ENCODE measurements around the gene FIGNL1. TPM values are rescaled to one million over a fixed set of nuclear protein-coding genes. Genes with fewer than 3 reads are reported as not detected.
A peak's percentile ranks its signal among the peaks of the same experiment; 100 is the strongest.

FIGNL1 gene, protein sequence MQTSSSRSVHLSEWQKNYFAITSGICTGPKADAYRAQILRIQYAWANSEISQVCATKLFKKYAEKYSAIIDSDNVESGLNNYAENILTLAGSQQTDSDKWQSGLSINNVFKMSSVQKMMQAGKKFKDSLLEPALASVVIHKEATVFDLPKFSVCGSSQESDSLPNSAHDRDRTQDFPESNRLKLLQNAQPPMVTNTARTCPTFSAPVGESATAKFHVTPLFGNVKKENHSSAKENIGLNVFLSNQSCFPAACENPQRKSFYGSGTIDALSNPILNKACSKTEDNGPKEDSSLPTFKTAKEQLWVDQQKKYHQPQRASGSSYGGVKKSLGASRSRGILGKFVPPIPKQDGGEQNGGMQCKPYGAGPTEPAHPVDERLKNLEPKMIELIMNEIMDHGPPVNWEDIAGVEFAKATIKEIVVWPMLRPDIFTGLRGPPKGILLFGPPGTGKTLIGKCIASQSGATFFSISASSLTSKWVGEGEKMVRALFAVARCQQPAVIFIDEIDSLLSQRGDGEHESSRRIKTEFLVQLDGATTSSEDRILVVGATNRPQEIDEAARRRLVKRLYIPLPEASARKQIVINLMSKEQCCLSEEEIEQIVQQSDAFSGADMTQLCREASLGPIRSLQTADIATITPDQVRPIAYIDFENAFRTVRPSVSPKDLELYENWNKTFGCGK
- total RNA-seq (ENCODE audit: low replicate concordance) = 45.0 and 69.0 TPM in 2 replicates

DNA sequence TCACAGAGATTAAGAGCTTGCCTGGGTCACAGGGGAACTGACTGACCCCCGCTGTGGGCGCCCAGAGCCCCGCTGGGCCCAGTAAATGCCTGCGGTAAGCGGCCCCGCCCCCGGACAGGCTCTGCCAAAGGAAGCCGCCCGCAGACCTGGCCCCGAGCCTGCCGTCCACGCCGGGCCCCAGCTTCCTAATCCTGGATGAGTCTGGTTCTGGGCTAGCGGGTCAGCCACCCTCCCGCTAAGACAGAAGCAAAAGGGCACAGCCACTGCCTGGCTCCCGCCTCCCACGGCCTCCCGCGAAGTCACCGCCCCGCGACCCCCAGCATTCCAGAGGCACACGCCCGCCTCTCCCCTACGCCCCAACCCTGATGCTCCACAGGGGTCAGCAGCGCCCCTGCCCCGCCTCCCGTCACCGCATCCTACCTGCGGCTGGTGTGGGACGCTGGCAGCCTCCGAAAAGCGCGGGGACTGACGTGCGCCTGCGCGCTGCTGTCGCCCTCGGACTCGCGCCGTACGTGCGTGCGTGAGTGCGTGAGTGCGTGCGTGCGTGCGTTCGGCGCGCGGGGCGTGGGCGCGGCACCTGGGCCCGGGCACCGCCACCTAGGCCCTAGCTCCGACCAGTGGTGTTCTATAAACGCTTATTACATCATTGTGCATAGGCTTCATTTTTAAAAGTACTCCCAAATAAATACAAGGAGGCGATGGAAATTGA lies at the start of gene FIGNL1:
FIGNL1 (minus strand) TSS at position 470 of the 709 bp plus-strand sequence. CDS start 3,063 bp downstream, outside the sequence.
- H3K36me3 Mint-ChIP-seq = peaks cover 12% of the 10 kb centered on the region
- H3K4me2 ChIP-seq = peak within 1 kb of the TSS; percentile 67
- H2AFZ ChIP-seq (replicated peaks) = peak within 1 kb of the TSS; percentile 58
- no peaks in the 10 kb centered on the region for H3K9me3 ChIP-seq (ENCODE audit: low read depth)
- peaks cover 24% of the 10 kb centered on the region for H3F3A ChIP-seq (ENCODE audit: low read depth)
- H3K4me1 Mint-ChIP-seq = peaks cover 8% of the 10 kb centered on the region
- peaks cover 10% of the 10 kb centered on the region for H3K79me2 ChIP-seq (ENCODE audit: low read depth)
- H3K27ac Mint-ChIP-seq = no peak within 1 kb of the TSS
- DNase-seq (ENCODE audit: low spot score) = peak; percentile 77
- H3K4me1 ChIP-seq = peaks cover 11% of the 10 kb centered on the region
- no peaks in the 10 kb centered on the region for H3K27me3 Mint-ChIP-seq (ENCODE audit: insufficient read depth, low read depth)
- H3K4me3 Mint-ChIP-seq = peak within 1 kb of the TSS; percentile 87
- no peaks in the 10 kb centered on the region for H3K9me3 Mint-ChIP-seq
- H3K36me3 ChIP-seq = no peaks in the 10 kb centered on the region
- peaks cover 4% of the 10 kb centered on the region for H4K20me1 ChIP-seq (ENCODE audit: low read depth)
- H3K4me3 ChIP-seq = peak within 1 kb of the TSS; percentile 50
- no peak within 1 kb of the TSS for H3K27ac ChIP-seq
- H3K9ac ChIP-seq = no peak within 1 kb of the TSS
- H3K27me3 ChIP-seq = no peaks in the 10 kb centered on the region
- peak; percentile 17 for TF ChIP-seq EZH2phosphoT487 (IDR thresholded peaks at IDR 0.05)
- TF ChIP-seq, protein P1, sequence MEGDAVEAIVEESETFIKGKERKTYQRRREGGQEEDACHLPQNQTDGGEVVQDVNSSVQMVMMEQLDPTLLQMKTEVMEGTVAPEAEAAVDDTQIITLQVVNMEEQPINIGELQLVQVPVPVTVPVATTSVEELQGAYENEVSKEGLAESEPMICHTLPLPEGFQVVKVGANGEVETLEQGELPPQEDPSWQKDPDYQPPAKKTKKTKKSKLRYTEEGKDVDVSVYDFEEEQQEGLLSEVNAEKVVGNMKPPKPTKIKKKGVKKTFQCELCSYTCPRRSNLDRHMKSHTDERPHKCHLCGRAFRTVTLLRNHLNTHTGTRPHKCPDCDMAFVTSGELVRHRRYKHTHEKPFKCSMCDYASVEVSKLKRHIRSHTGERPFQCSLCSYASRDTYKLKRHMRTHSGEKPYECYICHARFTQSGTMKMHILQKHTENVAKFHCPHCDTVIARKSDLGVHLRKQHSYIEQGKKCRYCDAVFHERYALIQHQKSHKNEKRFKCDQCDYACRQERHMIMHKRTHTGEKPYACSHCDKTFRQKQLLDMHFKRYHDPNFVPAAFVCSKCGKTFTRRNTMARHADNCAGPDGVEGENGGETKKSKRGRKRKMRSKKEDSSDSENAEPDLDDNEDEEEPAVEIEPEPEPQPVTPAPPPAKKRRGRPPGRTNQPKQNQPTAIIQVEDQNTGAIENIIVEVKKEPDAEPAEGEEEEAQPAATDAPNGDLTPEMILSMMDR (IDR thresholded peaks at IDR 0.05) = no peak

- H3K4me1 ChIP-seq = no peaks in the 10 kb centered on the region
- H3K4me3 ChIP-seq = no peak overlapping the region
- H3K4me3 Mint-ChIP-seq = no peak overlapping the region
- H3K9me3 Mint-ChIP-seq = peaks cover 3% of the 10 kb centered on the region
- no peak overlapping the region for H3K27ac Mint-ChIP-seq
- no peak overlapping the region for H3K4me2 ChIP-seq
- TF ChIP-seq EZH2phosphoT487 (IDR thresholded peaks at IDR 0.05) = no peak
- no peak for TF ChIP-seq EZH2 (IDR thresholded peaks at IDR 0.05)
- TF ChIP-seq, protein P1 (IDR thresholded peaks at IDR 0.05) = no peak
- no peaks in the 10 kb centered on the region for H4K20me1 ChIP-seq (ENCODE audit: low read depth)
- no peaks in the 10 kb centered on the region for H3K36me3 Mint-ChIP-seq
- H2AFZ ChIP-seq (replicated peaks) = no peak overlapping the region
- DNase-seq (ENCODE audit: low spot score) = no peak
- peaks cover 3% of the 10 kb centered on the region for H3K4me1 Mint-ChIP-seq
- H3K79me2 ChIP-seq (ENCODE audit: low read depth) = no peaks in the 10 kb centered on the region
- no peaks in the 10 kb centered on the region for H3K9me3 ChIP-seq (ENCODE audit: low read depth)
- no peak overlapping the region for H3K27ac ChIP-seq
- peaks cover 6% of the 10 kb centered on the region for H3K27me3 Mint-ChIP-seq (ENCODE audit: insufficient read depth, low read depth)
- H3K27me3 ChIP-seq = no peaks in the 10 kb centered on the region
- H3F3A ChIP-seq (ENCODE audit: low read depth) = no peaks in the 10 kb centered on the region
- H3K9ac ChIP-seq = no peak overlapping the region
- no peaks in the 10 kb centered on the region for H3K36me3 ChIP-seq
Measured at GRCh38 chr7:50499092-50499491, 48.9 kb upstream of the FIGNL1 start.

DNA sequence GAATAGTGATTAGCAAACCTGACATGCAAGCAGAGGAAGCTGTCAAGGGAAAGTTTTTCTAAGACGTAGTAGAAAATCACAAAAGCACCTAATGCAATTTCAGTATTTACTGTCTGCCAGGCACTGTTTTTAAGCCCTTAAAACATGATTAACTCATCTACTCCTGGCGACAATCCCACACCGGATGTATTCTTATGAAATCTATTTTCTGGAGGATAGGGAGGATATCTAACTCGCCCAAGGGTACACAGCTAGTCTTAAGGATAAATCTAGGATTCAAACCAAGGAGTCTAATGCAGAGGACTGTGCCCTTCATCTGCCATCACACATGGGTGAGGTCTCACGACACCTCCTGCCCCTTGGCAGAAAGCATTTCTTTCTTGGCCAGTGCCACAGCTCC lies 47.8 kb upstream of the FIGNL1 start:
- H3K27ac Mint-ChIP-seq = no peak overlapping the region
- no peak overlapping the region for H3K4me3 Mint-ChIP-seq
- Histone ChIP-seq H2AFZ (replicated peaks) (no peak overlapping the region), H3K27ac (no peak overlapping the region), H3K4me2 (no peak overlapping the region), H3K9me3 (ENCODE audit: low read depth) (no peaks in the 10 kb centered on the region), H3K79me2 (ENCODE audit: low read depth) (no peaks in the 10 kb centered on the region), H3K4me3 (no peak overlapping the region), H3K9ac (no peak overlapping the region), H3F3A (ENCODE audit: low read depth) (no peaks in the 10 kb centered on the region), H3K27me3 (no peaks in the 10 kb centered on the region), H3K36me3 (no peaks in the 10 kb centered on the region), H4K20me1 (ENCODE audit: low read depth) (no peaks in the 10 kb centered on the region), H3K4me1 (no peaks in the 10 kb centered on the region)
- no peak for DNase-seq (ENCODE audit: low spot score)
- peaks cover 3% of the 10 kb centered on the region for H3K9me3 Mint-ChIP-seq
- H3K36me3 Mint-ChIP-seq = no peaks in the 10 kb centered on the region
- H3K4me1 Mint-ChIP-seq = peaks cover 3% of the 10 kb centered on the region
- peaks cover 8% of the 10 kb centered on the region for H3K27me3 Mint-ChIP-seq (ENCODE audit: insufficient read depth, low read depth)
- no peak for TF ChIP-seq EZH2 (IDR thresholded peaks at IDR 0.05)
- no peak for TF ChIP-seq EZH2phosphoT487 (IDR thresholded peaks at IDR 0.05)
